SIG-M5 treated with dmso at 0.1 percent for 504 hours (cell line): ENCODE data around the gene QPCT.
A peak's percentile ranks its signal among the peaks of the same experiment; 100 is the strongest.
"Not testable (repeated sequence)": the region's sequence is repeated elsewhere in the genome, so short reads cannot be mapped to it uniquely, and the experiment has no call there.

ENCODE experiments used
- DNase-seq: peaks from one replicate; lab custom pipeline; 2025; ENCODE audit not compliant: unreplicated experiment; lab: John Stamatoyannopoulos, UW

The QPCT gene

GRCh38 chr2:37344453-37345361, at the start of gene QPCT:
QPCT (plus strand) TSS chr2:37344630; CDS start chr2:37344732, 102 bp downstream.
- DNase-seq = no peak

GRCh38 chr2:37294858-37295257, 49.6 kb upstream of the QPCT start:
- DNase-seq = not testable (repeated sequence)

GRCh38 chr2:37295469-37296073, 48.9 kb upstream of the QPCT start:
- no peak for DNase-seq

- no peak for DNase-seq
Observed at GRCh38 chr2:37297632-37298031, 46.8 kb upstream of the QPCT start.

- no peak for DNase-seq
Observed at GRCh38 chr2:37300146-37300545, 44.3 kb upstream of the QPCT start.

GRCh38 chr2:37300578-37300977, 43.9 kb upstream of the QPCT start:
- DNase-seq = no peak

GRCh38 chr2:37301408-37301807, 43.0 kb upstream of the QPCT start:
- no peak for DNase-seq

GRCh38 chr2:37302701-37303252, 41.7 kb upstream of the QPCT start:
- DNase-seq = no peak

GRCh38 chr2:37306024-37306423, 38.4 kb upstream of the QPCT start:
- no peak for DNase-seq

- DNase-seq = no peak
Observed at GRCh38 chr2:37307500-37307899, 36.9 kb upstream of the QPCT start.

GRCh38 chr2:37315364-37315763, 29.1 kb upstream of the QPCT start:
- no peak for DNase-seq

- DNase-seq = no peak
Observed at GRCh38 chr2:37316181-37316580, 28.2 kb upstream of the QPCT start.

GRCh38 chr2:37317746-37318145, 26.7 kb upstream of the QPCT start:
- no peak for DNase-seq

GRCh38 chr2:37318401-37318800, 26.0 kb upstream of the QPCT start:
- peak; percentile 76 for DNase-seq

- DNase-seq = no peak
Observed at GRCh38 chr2:37319754-37320609, 24.4 kb upstream of the QPCT start.

- DNase-seq = no peak
Observed at GRCh38 chr2:37321029-37321682, 23.3 kb upstream of the QPCT start.

- no peak for DNase-seq
Observed at GRCh38 chr2:37322368-37322767, 22.1 kb upstream of the QPCT start.

GRCh38 chr2:37323176-37323780, 21.2 kb upstream of the QPCT start:
- DNase-seq = no peak

GRCh38 chr2:37323781-37324535, 20.5 kb upstream of the QPCT start:
- DNase-seq = no peak

- DNase-seq = no peak
Observed at GRCh38 chr2:37324536-37324785, 20.0 kb upstream of the QPCT start.
